Stomach (tissue), 9 donors: ENCODE data around the gene RRP9. TPM values are rescaled to one million over a fixed set of nuclear protein-coding genes. Genes with fewer than 3 reads are reported as not detected.
"Not testable (repeated sequence)": the region's sequence is repeated elsewhere in the genome, so short reads cannot be mapped to it uniquely, and the experiment has no call there.

Experiments used
- DNase-seq, 2 donors: peaks; one replicate each; pipeline versions ENCODE4 v3.0.0 to v3.0.0-alpha.2; 2013 to 2019
- H3K27ac ChIP-seq, 5 donors: fragments of 200-600 bp in 4 of 5; sonication (generic) in 4 of 5; one replicate each; pipeline ENCODE4 v1.5.1; 2013 to 2019; ENCODE audit warnings: mild to moderate bottlenecking in 1 of 5, moderate library complexity in 1 of 5
- H3K27me3 ChIP-seq, 3 donors: fragments of 200-600 bp; sonication (generic); one replicate each; pipeline ENCODE4 v1.5.1; 2017 to 2019; ENCODE audit warnings: mixed run types in 1 of 3
- H3K36me3 ChIP-seq, 4 donors: fragments of 200-600 bp; sonication (generic); 1 replicate in 3 of 4; 2 replicates in 1 of 4; pipeline ENCODE4 v1.5.1; 2016 to 2019
- H3K4me1 ChIP-seq, 4 donors: fragments of 200-600 bp; sonication (generic); one replicate each; pipeline ENCODE4 v1.5.1; 2016 to 2019
- H3K4me3 ChIP-seq, 4 donors: fragments of 200-600 bp; sonication (generic) in 3 of 4; one replicate each; pipeline ENCODE4 v1.5.1; 2016 to 2019; ENCODE audit warnings: mild to moderate bottlenecking in 1 of 4
- H3K9me3 ChIP-seq, 4 donors: fragments of 200-600 bp; sonication (generic); one replicate each; pipeline ENCODE4 v1.5.1; 2016 to 2019
- EP300 ChIP-seq: sonication (generic); formaldehyde crosslinking; IDR thresholded peaks from one replicate; pipeline ENCODE4 v1.6.1; 2017; ENCODE audit warnings: antibody characterized with exemption
- POLR2A ChIP-seq, 4 donors: fragments of 450-650 bp; IDR thresholded peaks; one replicate each; pipeline ENCODE4 v1.6.1; 2016; ENCODE audit warnings: antibody characterized with exemption in 4 of 4, control low read depth in 2 of 4, mild to moderate bottlenecking in 1 of 4, moderate library complexity in 1 of 4
- POLR2AphosphoS5 ChIP-seq, 3 donors: sonication (generic); formaldehyde crosslinking; IDR thresholded peaks; one replicate each; pipeline ENCODE4 v1.6.1; 2016; ENCODE audit warnings: antibody characterized with exemption in 3 of 3
- WGBS, 5 donors: extraction: QIAGEN DNeasy Blood & Tissue Kit in 3 of 5; methylation state at CpG; one replicate each; pipeline versions ENCODE4 v1.1.5 to v1.1.7; 2013 to 2018; 5-methylcytosine and 5-hydroxymethylcytosine counted together
- intact Hi-C: fragments of 100-400 bp; cut with DNase I; formaldehyde crosslinking; loops from one replicate; pipeline ENCODE4 v1.15.1; 2023; ENCODE audit warnings: low total_unique reads
- polyA plus RNA-seq, 3 donors: library from polyadenylated mRNA; stranded (reverse); fragments of 200-250 nt; gene quantifications; one replicate each; pipeline ENCODE4 v1.2.3, GENCODE V29; 2013
- total RNA-seq, 5 donors: library from RNA; depleted of rRNA; stranded (reverse); fragments of >200 nt; gene quantifications; one replicate each; pipeline versions ENCODE4 v1.1.0 to v1.2.3, GENCODE V29; 2014 to 2016
- TF ChIP-seq, protein P1 (sequence below), 7 experiments: fragments of 450-650 bp in 4 of 7; fragments of 200-600 bp in 3 of 7; sonication (generic) in 3 of 7; IDR thresholded peaks; one replicate each; pipeline ENCODE4 v1.5.1; 2016 to 2019; ENCODE audit warnings: antibody characterized with exemption in 7 of 7, control low read depth in 2 of 7, mild to moderate bottlenecking in 1 of 7
- donor health status: healthy with polysubstance abuse.
- donor health status: Bipolar disorder and iron deficiency.
- donor health status: healthy.

RRP9 gene
- total and polyA plus RNA-seq, 8 donors = 3.2 to 21.0 (median 13.0) TPM

GRCh38 chr3:51932471-51933370 is 9.0 kb downstream of the RRP9 start:
- no peak for DNase-seq
- H3K4me3 ChIP-seq = no peak overlapping the region
- H3K9me3 ChIP-seq = no peaks in the 10 kb centered on the region
- TF ChIP-seq POLR2A (IDR thresholded peaks at IDR 0.05) (no peak), EP300 (no peak), POLR2AphosphoS5 (IDR thresholded peaks at IDR 0.05) (no peak)
- TF ChIP-seq, protein P1, sequence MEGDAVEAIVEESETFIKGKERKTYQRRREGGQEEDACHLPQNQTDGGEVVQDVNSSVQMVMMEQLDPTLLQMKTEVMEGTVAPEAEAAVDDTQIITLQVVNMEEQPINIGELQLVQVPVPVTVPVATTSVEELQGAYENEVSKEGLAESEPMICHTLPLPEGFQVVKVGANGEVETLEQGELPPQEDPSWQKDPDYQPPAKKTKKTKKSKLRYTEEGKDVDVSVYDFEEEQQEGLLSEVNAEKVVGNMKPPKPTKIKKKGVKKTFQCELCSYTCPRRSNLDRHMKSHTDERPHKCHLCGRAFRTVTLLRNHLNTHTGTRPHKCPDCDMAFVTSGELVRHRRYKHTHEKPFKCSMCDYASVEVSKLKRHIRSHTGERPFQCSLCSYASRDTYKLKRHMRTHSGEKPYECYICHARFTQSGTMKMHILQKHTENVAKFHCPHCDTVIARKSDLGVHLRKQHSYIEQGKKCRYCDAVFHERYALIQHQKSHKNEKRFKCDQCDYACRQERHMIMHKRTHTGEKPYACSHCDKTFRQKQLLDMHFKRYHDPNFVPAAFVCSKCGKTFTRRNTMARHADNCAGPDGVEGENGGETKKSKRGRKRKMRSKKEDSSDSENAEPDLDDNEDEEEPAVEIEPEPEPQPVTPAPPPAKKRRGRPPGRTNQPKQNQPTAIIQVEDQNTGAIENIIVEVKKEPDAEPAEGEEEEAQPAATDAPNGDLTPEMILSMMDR (IDR thresholded peaks at IDR 0.05) = no peak
- no peaks in the 10 kb centered on the region for H3K27me3 ChIP-seq
- H3K27ac ChIP-seq = no peak overlapping the region
- no peaks in the 10 kb centered on the region for H3K4me1 ChIP-seq
- intact Hi-C loops = no loop called here
- 90 to 97% (median 93%) methylated on average over 15 of the region's 15 CpGs for WGBS, 5 donors
- peaks cover 42 to 72% (median 61%) of the 10 kb centered on the region in 4 donors for H3K36me3 ChIP-seq

- H3K27me3 ChIP-seq = no peaks in the 10 kb centered on the region
- DNase-seq = no peak
- TF ChIP-seq POLR2A (IDR thresholded peaks at IDR 0.05) = no peak
- no peak for TF ChIP-seq EP300
- TF ChIP-seq, protein P1 (IDR thresholded peaks at IDR 0.05) = no peak
- TF ChIP-seq POLR2AphosphoS5 (IDR thresholded peaks at IDR 0.05) = no peak
- H3K27ac ChIP-seq = no peak overlapping the region
- intact Hi-C loops = no loop called here
- no peak overlapping the region for H3K4me3 ChIP-seq
- H3K36me3 ChIP-seq = peaks cover 33 to 62% (median 51%) of the 10 kb centered on the region in 4 donors
- H3K9me3 ChIP-seq = no peaks in the 10 kb centered on the region
- H3K4me1 ChIP-seq = no peaks in the 10 kb centered on the region
- WGBS, 5 donors = 79 to 96% (median 94%) methylated on average over 6 of the region's 6 CpGs
Observed at GRCh38 chr3:51931756-51932155, 9.9 kb downstream of the RRP9 start.

GRCh38 chr3:51930439-51930838 is 11.3 kb downstream of the RRP9 start:
- no peak overlapping the region for H3K27ac ChIP-seq

DNA sequence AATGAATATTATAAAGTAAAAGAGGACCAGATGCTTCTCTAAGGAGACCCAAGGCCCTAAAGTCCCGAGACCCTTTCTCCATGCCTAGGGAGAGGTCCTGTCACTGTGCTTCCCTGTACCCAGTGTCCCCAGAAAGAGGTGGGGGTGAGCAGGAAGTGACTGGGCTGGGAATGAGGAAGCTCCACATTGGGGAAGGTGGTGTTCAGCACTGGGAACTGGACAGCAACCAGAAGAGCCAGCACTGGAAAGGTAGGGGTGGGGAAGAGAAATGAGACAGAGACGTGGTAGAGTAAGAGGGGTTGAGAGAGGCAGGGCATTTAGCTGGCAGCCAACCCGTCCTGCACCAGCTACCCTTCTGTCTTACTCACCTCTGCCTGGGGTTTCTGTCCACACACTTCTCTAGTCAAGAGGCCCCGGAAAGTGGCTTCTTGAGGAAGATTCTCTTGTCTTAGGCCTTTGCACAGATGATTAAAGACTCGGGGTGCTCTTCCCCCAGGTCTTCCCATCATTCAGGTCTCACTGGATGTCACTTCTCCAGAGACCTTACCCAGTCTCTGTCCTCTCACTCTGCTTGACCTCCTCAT is 12.2 kb downstream of the RRP9 start:
- 71 to 83% (median 74%) methylated on average over 5 of the region's 5 CpGs for WGBS, 5 donors
- Histone ChIP-seq H3K4me3 (no peak overlapping the region), H3K4me1 (no peaks in the 10 kb centered on the region), H3K9me3 (no peaks in the 10 kb centered on the region), H3K36me3 (peaks cover 13 to 40% (median 29%) of the 10 kb centered on the region in 4 donors), H3K27ac (no peak overlapping the region), H3K27me3 (no peaks in the 10 kb centered on the region)
- intact Hi-C loops = no loop called here
- TF ChIP-seq POLR2AphosphoS5 (IDR thresholded peaks at IDR 0.05) (no peak), POLR2A (IDR thresholded peaks at IDR 0.05) (no peak), EP300 (no peak)
- TF ChIP-seq, protein P1 (IDR thresholded peaks at IDR 0.05) = no peak
- peak in 1 of 2 donors; percentile 23 for DNase-seq

More at GRCh38 chr3:51930439-51930838, 11.3 kb downstream of the RRP9 start:
- Histone ChIP-seq H3K4me3 (no peak overlapping the region), H3K9me3 (no peaks in the 10 kb centered on the region), H3K27me3 (no peaks in the 10 kb centered on the region), H3K4me1 (no peaks in the 10 kb centered on the region), H3K36me3 (peaks cover 22 to 49% (median 38%) of the 10 kb centered on the region in 4 donors)
- intact Hi-C loops = no loop called here
- no peak for DNase-seq
- WGBS, 5 donors = 90 to 100% (median 96%) methylated on average over 1 of the region's 1 CpG
- TF ChIP-seq POLR2A (IDR thresholded peaks at IDR 0.05) (no peak), EP300 (no peak), POLR2AphosphoS5 (IDR thresholded peaks at IDR 0.05) (no peak)
- TF ChIP-seq, protein P1 (IDR thresholded peaks at IDR 0.05) = no peak

DNA sequence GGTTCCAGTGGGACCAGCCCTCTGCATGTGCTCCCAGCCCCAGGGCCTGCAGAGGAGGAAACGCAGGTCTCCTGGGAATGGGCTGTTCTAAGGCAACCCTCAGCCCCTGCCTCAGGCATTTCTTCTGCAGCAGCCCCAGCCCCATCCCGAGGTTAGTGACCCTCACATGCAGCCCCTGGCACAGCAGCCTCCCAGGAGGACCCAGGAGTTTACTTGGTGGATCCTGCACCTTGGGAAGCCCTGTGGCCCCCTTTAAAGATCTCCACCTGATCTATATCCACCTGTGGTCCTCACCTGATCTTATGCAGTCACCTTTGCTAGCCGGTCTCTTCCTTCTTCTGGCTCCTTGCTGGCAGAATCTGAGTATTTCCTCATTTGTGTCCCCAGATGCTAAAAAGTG is 12.7 kb downstream of the RRP9 start:
- H3K4me3 ChIP-seq, H3K9me3 ChIP-seq, intact Hi-C loops, H3K27ac ChIP-seq, H3K27me3 ChIP-seq, H3K4me1 ChIP-seq: not testable (repeated sequence)
- peak in 1 of 2 donors; percentile 2 for DNase-seq
- WGBS, 5 donors = 82 to 92% (median 87%) methylated on average over 3 of the region's 3 CpGs
- peaks cover 7 to 34% (median 24%) of the 10 kb centered on the region in 4 donors for H3K36me3 ChIP-seq
